Activated CD4-positive, alpha-beta T cell treated with anti-CD3 and anti-CD28 coated beads for 1 hour (primary cell): ENCODE data around the gene TAOK3.
A peak's percentile ranks its signal among the peaks of the same experiment; 100 is the strongest.

Experiments used
- DNase-seq: peaks from one replicate; pipeline ENCODE4 v3.0.0-alpha.2; 2020

The TAOK3 gene

GRCh38 chr12:118126119-118126757, 246.5 kb downstream of the TAOK3 start:
- DNase-seq = no peak

- DNase-seq = no peak
These were observed 247.0 kb downstream of the TAOK3 start for GRCh38 chr12:118125743-118126118.

- DNase-seq = no peak
These were observed 248.3 kb downstream of the TAOK3 start for GRCh38 chr12:118124333-118124874.

- DNase-seq = no peak
These were observed 250.4 kb downstream of the TAOK3 start for GRCh38 chr12:118122264-118122663.

GRCh38 chr12:118120579-118121363, 251.9 kb downstream of the TAOK3 start:
- peak; percentile 36 for DNase-seq

- no peak for DNase-seq
These were observed 253.2 kb downstream of the TAOK3 start for GRCh38 chr12:118119449-118119879.

GRCh38 chr12:118109088-118109487, 263.6 kb downstream of the TAOK3 start:
- DNase-seq = no peak

GRCh38 chr12:118107694-118108093, 265.0 kb downstream of the TAOK3 start:
- no peak for DNase-seq

GRCh38 chr12:118107011-118107410, 265.7 kb downstream of the TAOK3 start:
- no peak for DNase-seq

GRCh38 chr12:118103601-118104382, 268.9 kb downstream of the TAOK3 start, which contains the start of gene VSIG10:
Gene VSIG10, minus strand, starts transcription at chr12:118104011. Its CDS starts 340 bp downstream, at chr12:118103671.
- DNase-seq = no peak

GRCh38 chr12:118103201-118103600, 269.5 kb downstream of the TAOK3 start:
- no peak for DNase-seq

- no peak for DNase-seq
These were observed 270.1 kb downstream of the TAOK3 start for GRCh38 chr12:118102609-118103008.

GRCh38 chr12:118102070-118102469, 270.6 kb downstream of the TAOK3 start:
- no peak for DNase-seq

GRCh38 chr12:118101051-118101450, 271.7 kb downstream of the TAOK3 start:
- DNase-seq = no peak
